ENCODE results near the gene MVD. TPM values are rescaled to one million over a fixed set of nuclear protein-coding genes. Genes with fewer than 3 reads are reported as not detected.

The MVD gene
- total and polyA plus RNA-seq, 4 donors, result 21.7 to 99.2 (median 74.7) TPM

- H3K9me3 ChIP-seq (ENCODE audit: control insufficient read depth in 4 of 4, low read length in 3 of 4), result no peaks in the 10 kb centered on the region
Observed at GRCh38 chr16:88667461-88667860, 4.6 kb upstream of the MVD start.

GRCh38 chr16:88665570-88665969 is 2.7 kb upstream of the MVD start:
- Histone ChIP-seq H3K9me3 (ENCODE audit: control insufficient read depth in 4 of 4, low read length in 3 of 4) (no peaks in the 10 kb centered on the region), H3K4me3 (ENCODE audit: low read depth in 1 of 3, low read length in 3 of 3) (no peak overlapping the region), H3K27ac (ENCODE audit: low read depth in 1 of 2, low read length in 2 of 2) (peak overlapping the region; percentile 43 to 85), H3K4me1 (ENCODE audit: control insufficient read depth in 4 of 4, insufficient read depth in 4 of 4, low read length in 3 of 4) (peaks cover 8 to 38% (median 25%) of the 10 kb centered on the region in 4 donors), H3K9ac (ENCODE audit: low read depth in 1 of 2, low read length in 2 of 2) (no peak overlapping the region), H3K36me3 (ENCODE audit: control insufficient read depth in 4 of 4, insufficient read depth in 3 of 4, low read depth in 1 of 4, low read length in 3 of 4) (peaks cover 0 to 2% (median 0%) of the 10 kb centered on the region in 4 donors), H3K27me3 (ENCODE audit: control insufficient read depth in 4 of 4, insufficient read depth in 4 of 4, low read length in 3 of 4) (no peaks in the 10 kb centered on the region)
- DNase-seq (ENCODE audit: low spot score), result no peak
- no peak for TF ChIP-seq TAF1 (conservative IDR thresholded peaks at IDR 0.05)
- TF ChIP-seq ATF3 (IDR thresholded peaks at IDR 0.05), result no peak
- no peak for TF ChIP-seq NR2F2 (IDR thresholded peaks at IDR 0.05)
- no peak for TF ChIP-seq MAX (IDR thresholded peaks at IDR 0.05)
- no peak for TF ChIP-seq EGR1 (IDR thresholded peaks at IDR 0.05; ENCODE audit: low read depth in 2 of 2)
- TF ChIP-seq HNF4G (IDR thresholded peaks at IDR 0.05), result no peak
- TF ChIP-seq REST (IDR thresholded peaks at IDR 0.05), result no peak
- TF ChIP-seq RAD21 (IDR thresholded peaks at IDR 0.05), result no peak
- no peak for TF ChIP-seq HNF4A (conservative IDR thresholded peaks at IDR 0.05)
- TF ChIP-seq FOXA1 (IDR thresholded peaks at IDR 0.05), result no peak
- WGBS, result 88% methylated on average over 3 of the region's 3 CpGs

More at GRCh38 chr16:88667461-88667860, 4.6 kb upstream of the MVD start:
- 78% methylated on average over 5 of the region's 5 CpGs for WGBS
- DNase-seq (ENCODE audit: low spot score), result no peak
- H3K27me3 ChIP-seq (ENCODE audit: control insufficient read depth in 4 of 4, insufficient read depth in 4 of 4, low read length in 3 of 4), result no peaks in the 10 kb centered on the region
- H3K4me1 ChIP-seq (ENCODE audit: control insufficient read depth in 4 of 4, insufficient read depth in 4 of 4, low read length in 3 of 4), result peaks cover 8 to 24% (median 20%) of the 10 kb centered on the region in 4 donors
- no peak overlapping the region for H3K4me3 ChIP-seq (ENCODE audit: low read depth in 1 of 3, low read length in 3 of 3)
- H3K36me3 ChIP-seq (ENCODE audit: control insufficient read depth in 4 of 4, insufficient read depth in 3 of 4, low read depth in 1 of 4, low read length in 3 of 4), result peaks cover 0 to 2% (median 0%) of the 10 kb centered on the region in 4 donors
- H3K27ac ChIP-seq (ENCODE audit: low read depth in 1 of 2, low read length in 2 of 2), result no peak overlapping the region
- no peak overlapping the region for H3K9ac ChIP-seq (ENCODE audit: low read depth in 1 of 2, low read length in 2 of 2)
- TF ChIP-seq RAD21 (IDR thresholded peaks at IDR 0.05) (peak in 1 of 2 donors; percentile 37), GABPA (IDR thresholded peaks at IDR 0.05 in 1 of 2, conservative IDR thresholded peaks at IDR 0.05 in 1 of 2) (no peak)

GRCh38 chr16:88665148-88665547 is 2.3 kb upstream of the MVD start:
- H3K36me3 ChIP-seq (ENCODE audit: control insufficient read depth in 4 of 4, insufficient read depth in 3 of 4, low read depth in 1 of 4, low read length in 3 of 4), result peaks cover 0 to 2% (median 0%) of the 10 kb centered on the region in 4 donors
- no peak overlapping the region for H3K9ac ChIP-seq (ENCODE audit: low read depth in 1 of 2, low read length in 2 of 2)
- WGBS, result 41% methylated on average over 4 of the region's 4 CpGs
- no peak overlapping the region for H3K4me3 ChIP-seq (ENCODE audit: low read depth in 1 of 3, low read length in 3 of 3)
- H3K27me3 ChIP-seq (ENCODE audit: control insufficient read depth in 4 of 4, insufficient read depth in 4 of 4, low read length in 3 of 4), result no peaks in the 10 kb centered on the region
- H3K27ac ChIP-seq (ENCODE audit: low read depth in 1 of 2, low read length in 2 of 2), result peak overlapping the region; percentile 74 to 85
- peaks cover 8 to 38% (median 26%) of the 10 kb centered on the region in 4 donors for H3K4me1 ChIP-seq (ENCODE audit: control insufficient read depth in 4 of 4, insufficient read depth in 4 of 4, low read length in 3 of 4)
- DNase-seq (ENCODE audit: low spot score), result no peak
- no peaks in the 10 kb centered on the region for H3K9me3 ChIP-seq (ENCODE audit: control insufficient read depth in 4 of 4, low read length in 3 of 4)
- TF ChIP-seq TAF1 (conservative IDR thresholded peaks at IDR 0.05), result peak; percentile 2
- no peak for TF ChIP-seq CTCF (IDR thresholded peaks at IDR 0.05; ENCODE audit: low read depth, low read length, missing input control)
- peak; percentile 60 to 63 for TF ChIP-seq HNF4A (conservative IDR thresholded peaks at IDR 0.05)
- TF ChIP-seq ZBTB33 (IDR thresholded peaks at IDR 0.05), result no peak
- no peak for TF ChIP-seq JUND (IDR thresholded peaks at IDR 0.05)
- TF ChIP-seq NR2F2 (IDR thresholded peaks at IDR 0.05), result peak; percentile 38
- TF ChIP-seq FOXA1 (IDR thresholded peaks at IDR 0.05), result peak; percentile 48
- TF ChIP-seq RAD21 (IDR thresholded peaks at IDR 0.05), result peak; percentile 39 to 50
- no peak for TF ChIP-seq YY1 (IDR thresholded peaks at IDR 0.05)
- TF ChIP-seq FOXA2 (IDR thresholded peaks at IDR 0.05), result peak; percentile 41
- TF ChIP-seq GABPA (IDR thresholded peaks at IDR 0.05 in 1 of 2, conservative IDR thresholded peaks at IDR 0.05 in 1 of 2), result peak in 1 of 2 donors; percentile 47
- TF ChIP-seq REST (IDR thresholded peaks at IDR 0.05), result peak; percentile 36

Measured in liver (tissue), 9 donors.